ENCODE results near the gene TMSB10.

TMSB10 gene

DNA sequence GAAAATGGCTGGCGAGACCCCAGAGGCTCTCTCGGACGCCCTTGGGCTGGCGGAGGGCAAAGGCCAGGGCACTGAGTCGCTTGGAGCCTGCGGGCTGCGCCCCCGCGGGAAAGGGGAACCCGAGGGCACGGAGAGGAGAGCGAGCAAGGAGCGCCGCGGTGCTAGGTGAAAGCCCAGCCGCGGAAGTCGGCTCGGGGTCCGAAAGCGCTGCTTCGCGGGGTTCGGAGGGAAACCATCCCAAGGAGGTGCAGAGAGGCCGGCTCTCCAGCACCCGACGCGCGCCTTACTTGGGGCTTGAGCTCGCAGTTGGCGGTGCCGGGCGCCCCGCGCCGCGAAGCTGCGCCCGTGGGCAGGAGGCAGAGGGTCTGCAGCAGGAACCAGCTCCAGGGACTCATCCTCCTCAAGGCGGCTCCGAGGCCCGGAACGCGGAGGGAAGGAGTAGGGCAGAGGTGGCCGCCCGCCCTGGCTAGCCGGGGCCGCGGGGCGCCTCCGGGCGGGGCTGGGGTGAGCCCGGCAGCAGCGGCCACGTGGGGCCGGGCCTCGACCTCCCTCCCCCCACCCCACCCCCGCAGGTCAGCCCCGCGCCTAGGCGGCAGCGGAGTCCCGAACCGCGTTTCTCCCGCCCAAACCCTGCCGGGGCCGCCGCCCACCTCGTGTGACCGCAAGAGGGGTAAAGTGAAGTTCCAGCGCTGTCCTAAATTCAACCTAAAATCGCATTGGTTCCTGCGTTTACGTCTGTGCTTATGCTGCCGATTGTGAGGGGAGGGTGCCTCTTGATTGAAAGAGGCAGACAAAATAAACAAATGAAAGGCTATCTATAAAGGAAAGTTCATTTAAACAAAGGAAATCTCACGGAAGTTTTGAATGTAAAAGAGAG lies 24.6 kb upstream of the TMSB10 start, which contains the start of gene TRABD2A:
TSS of gene TRABD2A (minus strand) at position 440 of the 877 bp plus-strand sequence. CDS start at position 395, 45 bp downstream.
- DNase-seq: no peak

DNA sequence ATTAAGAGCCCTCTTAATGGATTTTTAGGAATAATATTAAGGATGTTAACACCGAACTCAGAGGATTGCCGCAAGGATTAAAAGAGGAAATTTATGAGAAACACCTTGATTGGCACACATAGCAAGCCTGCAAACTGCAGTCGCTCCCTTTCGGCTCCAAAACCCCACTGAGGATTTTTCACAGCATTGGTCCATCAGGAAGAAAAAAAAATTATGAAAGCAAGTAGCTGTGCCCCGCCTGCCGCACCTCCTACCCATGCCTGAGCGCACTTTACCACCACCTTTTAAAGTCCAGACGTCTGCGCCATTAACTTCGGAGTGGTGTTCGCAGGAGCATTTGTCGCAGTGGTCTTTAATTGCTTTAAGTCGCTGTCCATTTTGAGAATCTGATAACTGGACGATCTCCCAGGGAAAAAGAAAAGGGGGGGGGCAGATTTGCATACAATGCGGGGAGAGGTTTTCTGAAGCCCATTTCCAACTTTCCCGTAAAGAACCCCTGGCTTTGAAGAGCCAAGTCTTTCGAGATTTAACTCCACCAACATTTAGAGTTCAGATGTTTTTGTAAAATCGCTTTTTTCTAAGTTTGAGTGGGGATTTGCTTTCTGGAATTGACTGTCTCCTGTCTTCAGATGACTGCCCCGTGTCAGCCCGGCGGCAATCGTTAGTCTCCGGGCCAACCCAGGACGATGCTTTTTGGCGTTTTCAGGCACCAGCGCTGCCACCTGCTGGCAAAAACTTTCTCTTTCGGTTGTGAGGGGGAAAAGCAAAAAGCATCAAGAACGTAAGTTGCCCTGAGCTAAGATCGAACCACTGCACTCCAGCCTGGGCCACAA lies 23.7 kb upstream of the TMSB10 start:
- peak; percentile 29 for DNase-seq

DNA sequence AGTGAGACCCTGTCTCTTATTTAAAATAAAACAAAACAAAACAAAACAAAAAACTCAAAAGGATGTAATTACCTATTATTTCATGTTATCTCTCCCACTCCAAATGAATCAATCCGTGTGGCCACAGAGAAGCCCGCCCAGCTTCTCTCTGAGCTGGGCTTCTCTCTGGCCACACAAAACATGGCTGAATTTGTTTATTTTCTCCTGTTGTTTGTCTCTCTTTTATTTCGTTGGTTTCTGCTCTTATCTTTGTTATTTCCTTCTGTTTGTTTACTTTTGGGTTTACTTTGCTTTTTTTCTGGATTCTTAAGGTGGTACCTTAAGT lies 23.1 kb upstream of the TMSB10 start:
- DNase-seq: no peak

DNA sequence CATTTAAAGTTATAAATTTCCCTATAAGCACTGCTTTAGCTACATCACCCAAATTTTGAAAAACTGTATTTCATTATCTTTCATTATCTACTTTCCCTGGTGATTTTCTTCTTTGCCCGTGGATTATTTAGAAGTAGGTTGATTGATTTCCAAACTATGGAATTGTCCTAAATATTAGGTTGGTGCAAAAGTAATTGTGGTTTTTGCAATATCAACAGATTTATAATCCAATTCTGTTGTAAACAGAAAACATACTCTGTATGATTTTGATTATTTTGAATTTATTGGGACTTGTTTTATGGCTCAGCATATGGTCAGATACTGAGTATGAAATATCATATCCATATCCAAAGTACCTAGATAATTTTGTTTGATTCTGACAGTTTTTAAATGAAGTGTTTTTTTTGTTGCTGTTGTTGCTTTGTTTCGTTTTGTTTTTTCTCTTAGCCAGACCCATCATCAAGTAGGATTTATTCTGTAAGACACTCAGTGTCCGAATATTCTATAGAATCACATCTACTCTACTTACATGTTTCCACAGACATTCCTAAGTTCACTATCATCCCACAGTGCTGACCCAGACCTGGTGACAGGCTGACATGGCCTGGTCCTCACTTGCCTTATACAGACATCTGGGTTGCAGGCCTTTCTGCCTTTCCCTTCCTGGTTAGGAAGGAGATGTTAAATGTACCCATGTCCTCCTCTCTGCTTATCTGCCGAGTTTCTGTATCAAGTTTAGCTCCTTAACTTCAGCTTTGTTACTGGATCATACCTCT lies 22.5 kb upstream of the TMSB10 start:
- no peak for DNase-seq

DNA sequence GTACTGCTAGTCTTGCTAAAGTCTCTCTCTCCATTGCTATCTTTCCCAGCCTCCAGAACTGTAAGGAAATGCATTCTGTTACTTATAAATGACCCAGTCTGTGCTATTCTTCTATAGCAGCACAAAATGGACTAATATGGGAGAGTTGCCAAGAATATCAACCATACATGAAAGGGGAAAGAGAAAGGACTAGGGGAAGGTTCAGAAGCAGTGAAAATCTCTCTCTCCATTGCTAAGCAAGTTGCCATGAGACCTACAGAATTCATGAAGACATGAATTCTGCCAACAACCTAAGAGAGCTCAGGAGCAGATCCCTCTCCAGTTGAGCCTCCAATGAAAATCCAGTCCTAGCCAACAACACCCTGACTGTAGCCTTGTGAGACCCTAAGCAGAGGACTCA lies 21.0 kb upstream of the TMSB10 start:
- no peak for DNase-seq

GRCh38 chr2:84885111-84885510 lies 20.3 kb upstream of the TMSB10 start:
- no peak for DNase-seq

GRCh38 chr2:84886791-84887190 lies 18.7 kb upstream of the TMSB10 start:
- DNase-seq: no peak

DNA sequence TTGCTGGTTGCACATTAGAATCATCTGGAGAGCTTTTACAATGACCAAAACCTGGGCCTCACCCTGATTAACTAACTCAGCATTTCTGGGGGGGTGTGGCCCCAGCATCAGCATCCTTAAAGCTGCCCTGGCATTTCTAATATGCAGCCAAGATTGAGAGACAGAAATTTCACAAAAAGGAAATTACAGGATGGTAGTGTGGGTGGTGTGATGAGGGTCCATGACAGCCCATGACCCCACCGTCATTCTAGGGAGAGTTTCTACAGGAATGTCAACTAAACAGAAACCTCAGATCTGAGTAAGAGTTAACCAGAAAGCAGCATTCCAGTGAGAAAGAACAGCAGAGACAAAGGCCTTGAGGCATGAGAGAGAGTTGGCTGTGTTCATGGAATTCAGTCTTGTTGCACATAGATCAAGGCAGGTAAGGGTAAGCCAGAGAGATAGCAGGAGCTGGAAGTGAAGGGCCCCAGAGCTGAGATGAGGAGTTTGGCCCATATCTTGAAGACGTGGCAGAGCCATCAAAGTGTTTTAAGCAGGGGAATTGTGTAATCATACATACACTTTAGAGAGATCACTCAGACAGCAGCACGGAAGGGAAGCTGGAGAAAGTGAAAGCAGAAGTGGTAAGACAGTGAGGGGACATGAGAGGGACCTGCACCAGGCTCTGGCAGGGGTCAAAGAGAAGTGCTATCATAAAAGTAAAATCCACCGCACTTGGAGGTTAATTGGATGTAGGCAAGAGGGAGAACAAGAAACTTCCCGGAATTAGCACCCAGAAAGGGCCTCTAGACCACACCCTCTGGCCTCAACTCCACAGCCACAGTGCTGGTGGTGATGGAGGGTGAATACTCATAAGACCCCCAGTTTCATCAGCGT lies 16.8 kb upstream of the TMSB10 start:
- DNase-seq: no peak

GRCh38 chr2:84889332-84889731 lies 16.1 kb upstream of the TMSB10 start:
- no peak for DNase-seq

GRCh38 chr2:84891355-84892010 lies 14.0 kb upstream of the TMSB10 start:
- DNase-seq: no peak

DNA sequence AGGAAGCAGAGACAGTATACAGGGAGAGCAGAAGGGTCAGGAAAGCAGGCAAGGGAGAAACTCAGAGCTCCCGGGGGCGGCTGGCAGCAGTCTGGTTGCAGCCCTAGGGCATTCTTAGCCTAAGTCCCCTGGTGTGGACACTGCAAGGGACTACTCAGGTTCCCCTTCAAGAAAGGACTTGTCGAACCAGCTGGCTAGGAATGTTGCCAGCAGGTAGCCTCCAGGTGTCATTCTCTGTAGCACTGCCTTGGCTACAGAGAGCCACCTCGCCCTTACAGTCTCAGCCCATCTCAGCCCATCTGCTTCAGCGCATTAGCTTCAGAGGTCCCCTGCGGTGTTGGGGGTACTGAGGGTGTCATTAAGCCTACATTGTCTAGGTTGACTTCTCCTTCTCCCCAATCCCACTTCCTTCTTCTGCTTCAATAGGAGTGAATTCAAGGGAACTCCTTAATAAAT lies 11.3 kb upstream of the TMSB10 start:
- no peak for DNase-seq

- DNase-seq: no peak
These were observed 10.5 kb upstream of the TMSB10 start for GRCh38 chr2:84894758-84895520.

GRCh38 chr2:84896567-84896966 lies 8.9 kb upstream of the TMSB10 start:
- no peak for DNase-seq

DNA sequence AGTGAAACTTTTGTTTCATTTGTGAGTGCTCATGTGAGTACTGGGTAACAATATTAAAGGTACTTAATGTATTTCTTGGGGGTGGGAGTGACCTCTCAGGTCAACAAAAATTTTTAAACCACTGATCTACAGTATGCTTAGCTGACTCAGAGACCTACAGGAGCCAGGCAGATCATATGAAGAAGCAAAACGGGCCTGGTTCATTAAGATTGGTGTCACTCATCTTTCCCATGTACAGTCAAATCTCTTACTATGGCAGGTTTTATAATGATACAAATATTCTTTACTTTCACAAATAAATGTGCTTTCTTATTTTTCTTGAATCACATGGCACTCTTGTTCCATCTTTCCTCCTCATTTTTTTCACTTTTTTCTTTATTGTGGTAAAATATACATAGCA lies 7.7 kb upstream of the TMSB10 start:
- DNase-seq: no peak

DNA sequence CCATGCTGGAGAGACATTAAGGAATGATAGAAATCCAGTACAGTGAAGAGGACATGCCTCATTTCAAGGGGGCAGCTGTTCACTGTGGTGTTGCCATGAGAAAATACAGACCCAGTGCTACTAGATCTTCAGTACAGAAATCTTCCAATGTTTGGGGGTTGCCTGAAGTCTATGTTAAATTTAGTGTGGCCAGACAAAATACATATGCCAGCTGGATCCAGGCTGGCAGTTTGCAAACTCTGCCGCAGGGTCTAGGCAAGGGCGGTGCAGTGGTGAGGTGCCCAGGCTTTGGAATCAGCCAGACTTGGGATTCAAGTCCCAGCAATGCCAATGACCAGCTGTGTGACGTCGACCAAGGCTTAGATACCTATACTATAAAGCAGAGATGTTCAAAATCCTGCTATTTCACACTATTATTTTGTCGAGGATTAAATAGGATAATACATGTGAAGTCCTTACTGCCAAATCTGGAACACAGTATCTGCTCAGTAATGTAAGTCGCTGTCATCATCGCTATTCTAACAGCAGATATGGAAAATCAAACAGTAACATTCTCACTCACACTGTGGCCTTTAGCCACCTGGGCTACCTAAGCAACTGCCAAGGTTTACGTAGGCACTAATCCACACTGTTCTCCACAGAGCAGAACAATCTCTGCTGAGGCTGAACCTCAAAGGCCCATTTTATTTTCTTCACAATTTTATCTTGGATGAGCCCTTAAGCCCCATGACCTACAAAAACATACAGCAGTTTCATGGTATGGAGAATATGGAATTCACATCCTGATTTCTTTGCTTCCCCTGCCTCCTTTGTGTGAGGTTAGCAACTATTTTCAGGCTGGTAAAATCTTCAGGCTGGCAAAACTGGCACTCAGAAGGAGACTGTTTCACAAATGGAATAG lies 5.9 kb upstream of the TMSB10 start:
- no peak for DNase-seq

GRCh38 chr2:84900971-84901370 lies 4.5 kb upstream of the TMSB10 start:
- no peak for DNase-seq

DNA sequence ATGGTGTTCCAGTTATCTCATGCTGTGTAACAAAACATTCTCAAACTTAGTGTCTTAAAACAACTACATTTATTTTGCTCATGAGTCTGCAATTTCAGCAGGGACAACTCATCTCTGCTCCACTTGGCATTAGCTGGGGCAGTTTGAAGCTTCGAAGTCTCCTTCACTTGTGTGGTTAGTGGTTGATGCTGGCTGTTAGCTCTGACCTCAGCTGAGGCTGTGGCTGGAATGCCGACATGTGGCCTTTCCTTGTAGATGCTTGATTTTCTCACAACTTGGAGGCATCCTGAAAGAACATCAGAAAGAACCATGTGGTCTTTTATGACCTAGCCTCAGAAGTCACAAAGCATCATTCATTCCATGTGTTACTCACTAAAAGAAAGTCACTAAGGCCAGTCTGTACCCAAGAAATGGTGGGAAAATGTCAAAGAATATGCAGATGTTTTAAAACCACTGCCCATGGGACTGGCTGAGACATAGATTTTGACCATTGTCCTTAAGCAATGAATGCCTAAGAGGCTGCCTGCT lies 3.8 kb upstream of the TMSB10 start:
- DNase-seq: no peak

DNA sequence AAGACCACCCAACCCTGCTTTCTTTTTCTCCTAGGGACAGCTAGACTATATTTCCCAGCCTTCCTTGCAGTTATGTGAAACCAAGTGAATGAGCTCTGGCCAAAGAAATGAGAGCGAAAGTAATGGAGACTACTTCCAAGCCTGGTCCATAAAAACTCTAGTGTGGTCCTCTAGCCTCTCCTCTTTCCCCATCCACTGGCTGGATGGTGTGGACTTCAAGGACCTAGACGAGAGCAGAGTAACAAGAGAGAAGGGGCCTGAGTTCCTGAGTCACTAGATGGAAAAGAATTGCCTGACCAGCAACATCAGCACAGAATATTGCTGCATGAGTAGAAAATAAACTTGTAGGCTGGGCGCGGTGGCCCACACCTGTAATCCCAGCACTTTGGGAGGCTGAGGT lies 2.9 kb upstream of the TMSB10 start:
- DNase-seq: no peak

DNA sequence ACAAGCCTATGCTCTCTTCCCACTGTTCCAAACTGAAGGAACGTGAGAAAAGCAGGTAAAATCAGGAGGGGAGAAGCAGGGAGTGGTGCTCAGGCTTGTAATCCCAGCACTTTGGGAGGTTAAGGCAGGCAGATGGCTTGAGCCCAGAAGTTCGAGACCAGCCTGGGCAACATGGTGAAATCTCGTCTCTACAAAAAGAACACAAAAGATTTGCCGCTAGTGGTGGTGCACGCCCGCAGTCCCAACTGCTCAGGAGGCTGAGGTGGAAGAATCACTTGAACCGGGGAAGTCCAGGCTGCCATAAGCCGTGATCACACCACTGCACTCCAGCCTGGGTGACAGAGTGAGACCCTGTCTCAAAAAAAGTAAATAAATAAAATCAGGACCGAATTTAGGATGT lies 1.3 kb upstream of the TMSB10 start:
- no peak for DNase-seq
